ENCODE results near the gene EDC3. TPM values are rescaled to one million over a fixed set of nuclear protein-coding genes. Genes with fewer than 3 reads are reported as not detected.

Gene EDC3
- total RNA-seq, 2 donors from 2014 or later, result 8.0 to 8.3 TPM

DNA sequence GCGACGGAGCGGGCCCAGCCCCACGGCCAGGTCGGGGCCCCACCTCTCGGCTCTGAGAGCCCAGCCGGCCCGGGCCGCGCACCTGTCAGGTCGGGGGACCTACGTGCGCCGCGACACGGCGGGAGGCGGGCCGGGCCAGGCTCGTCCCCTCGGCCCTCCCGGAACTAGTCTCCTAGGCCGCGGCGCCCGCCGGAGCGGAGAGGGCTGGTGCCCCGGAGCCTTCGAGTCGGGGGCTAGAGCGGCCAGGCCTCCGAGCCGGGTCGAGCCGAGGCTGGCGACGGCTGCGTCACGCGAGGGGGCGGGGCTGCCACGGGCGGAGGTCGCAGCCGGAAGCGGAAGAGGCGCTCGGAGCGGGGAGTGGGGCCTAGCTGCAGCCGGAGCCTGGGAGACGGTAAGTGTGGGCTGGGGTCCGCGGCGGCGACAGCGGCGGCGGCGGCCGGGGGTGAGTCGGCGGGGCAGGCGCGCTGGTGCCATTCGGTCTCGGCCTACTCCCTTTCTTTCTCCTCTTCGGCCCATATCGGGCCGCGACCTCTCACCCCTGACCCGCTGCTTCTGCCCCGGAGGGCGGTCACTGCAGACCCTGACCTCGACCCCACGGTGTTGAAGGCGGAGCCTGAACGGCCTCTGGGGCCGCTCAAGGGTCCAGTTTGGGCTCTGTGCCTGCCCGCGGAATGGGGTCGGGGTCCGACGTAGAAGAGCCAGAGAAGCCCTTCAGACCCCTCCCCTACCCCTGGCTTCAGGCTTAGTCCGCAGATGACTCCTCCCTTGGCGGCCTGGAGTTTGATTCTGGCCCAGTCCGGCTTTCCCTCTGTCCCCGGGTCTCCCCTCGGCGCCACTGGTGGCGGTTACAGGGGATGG is 80.1 kb downstream of the EDC3 start, which contains the start of gene CLK3:
Gene CLK3 (plus strand): TSS at position 329 of the 858 bp plus-strand sequence. CDS start 3,361 bp downstream, outside the sequence.
- H3K4me3 ChIP-seq, result peak within 1 kb of the TSS; percentile 95 to 96
- DNase-seq (ENCODE audit: low spot score), result peak; percentile 94
- peaks cover 0 to 56% of the 10 kb centered on the region in 2 donors for H3K4me1 ChIP-seq
- H3K36me3 ChIP-seq, result peaks cover 20% of the 10 kb centered on the region
- H3K9me3 ChIP-seq, result no peaks in the 10 kb centered on the region
- TF ChIP-seq CTCF (IDR thresholded peaks at IDR 0.05), result no peak
- no peaks in the 10 kb centered on the region for H3K27me3 ChIP-seq
- H3K27ac ChIP-seq, result peak within 1 kb of the TSS; percentile 95 to 96

DNA sequence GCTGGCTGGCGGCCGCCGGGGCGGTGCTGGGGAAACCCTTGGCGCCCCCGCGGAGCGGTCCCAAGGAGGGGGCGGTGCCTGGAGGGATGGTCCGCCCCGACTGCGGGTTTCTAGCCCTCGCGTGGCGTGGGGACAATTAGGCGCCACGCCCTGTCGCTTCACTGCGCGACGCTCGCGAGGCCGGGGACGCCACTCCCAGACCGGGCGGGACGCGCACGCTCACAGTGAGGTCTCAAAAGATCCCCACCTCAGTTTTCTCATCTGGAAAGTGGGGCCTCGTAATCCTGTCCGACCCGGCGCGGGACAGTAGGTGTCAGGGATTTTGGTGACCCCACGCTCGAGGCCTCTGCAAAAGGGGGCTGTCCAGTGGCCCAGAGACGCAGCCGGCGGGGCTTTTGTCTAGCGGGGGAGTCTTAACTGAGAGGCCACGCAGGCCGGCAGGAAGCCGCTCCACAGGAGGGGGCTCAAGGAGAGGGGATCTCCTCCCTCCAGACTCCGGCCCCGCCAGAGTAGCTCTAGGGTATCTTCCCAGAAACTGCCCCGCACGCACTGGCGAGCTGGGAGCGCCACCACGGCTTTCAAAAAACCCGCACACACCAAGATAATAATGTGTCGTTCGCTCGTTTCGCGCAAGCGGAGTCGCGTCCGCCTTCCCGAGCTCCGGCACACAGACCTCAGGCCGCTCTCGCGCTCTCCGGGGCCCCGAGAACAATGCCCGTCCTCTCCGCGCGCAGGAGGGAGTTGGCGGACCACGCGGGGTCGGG is 80.9 kb downstream of the EDC3 start:
- Histone ChIP-seq H3K4me3 (peak overlapping the region; percentile 95 to 96), H3K27ac (peak overlapping the region; percentile 95 to 96), H3K9me3 (no peaks in the 10 kb centered on the region), H3K27me3 (no peaks in the 10 kb centered on the region), H3K36me3 (peaks cover 12% of the 10 kb centered on the region), H3K4me1 (peaks cover 0 to 57% of the 10 kb centered on the region in 2 donors)
- peak; percentile 82 for DNase-seq (ENCODE audit: low spot score)
- TF ChIP-seq CTCF (IDR thresholded peaks at IDR 0.05), result no peak

DNA sequence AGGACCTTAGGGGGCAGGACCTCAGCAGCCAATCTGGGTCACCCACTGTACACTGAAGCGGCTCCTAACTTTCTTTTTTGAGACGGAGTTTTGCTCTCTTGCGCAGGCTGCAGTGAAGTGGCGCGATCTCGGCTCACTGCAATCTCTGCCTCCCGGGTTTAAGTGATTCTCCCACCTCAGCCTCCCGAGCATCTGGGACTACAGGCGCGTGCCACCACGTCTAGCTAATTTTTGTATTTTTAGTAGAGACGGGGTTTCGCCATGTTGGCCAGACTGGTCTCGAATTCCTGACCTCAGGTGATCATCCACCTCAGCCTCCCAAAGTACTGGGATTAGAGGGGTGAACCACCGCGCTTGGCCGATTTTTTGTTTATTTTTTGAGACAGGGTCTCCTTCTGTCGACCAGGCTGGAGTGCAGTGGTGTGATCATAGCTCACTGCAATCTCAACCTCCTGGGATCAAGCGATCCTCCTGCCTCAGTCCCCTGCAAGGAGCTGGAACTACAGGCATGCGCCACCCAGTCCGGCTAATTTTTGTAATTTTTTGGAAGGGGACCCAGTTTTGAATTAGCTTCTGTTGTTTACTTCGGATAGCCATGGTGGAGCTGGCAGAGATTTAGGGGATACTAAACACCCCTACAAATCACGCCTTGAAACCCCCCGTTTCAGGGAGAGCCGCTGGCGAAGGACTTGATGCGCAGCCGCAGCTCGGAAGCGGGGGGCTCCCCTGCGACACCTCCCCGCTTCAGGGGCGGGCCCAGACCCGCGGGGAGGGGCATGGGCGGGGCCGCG is 81.7 kb downstream of the EDC3 start:
- Histone ChIP-seq H3K27me3 (no peaks in the 10 kb centered on the region), H3K27ac (peak overlapping the region; percentile 95 to 96), H3K4me1 (peaks cover 0 to 53% of the 10 kb centered on the region in 2 donors), H3K36me3 (peaks cover 4% of the 10 kb centered on the region), H3K4me3 (peak overlapping the region; percentile 95 to 96), H3K9me3 (no peaks in the 10 kb centered on the region)
- no peak for DNase-seq (ENCODE audit: low spot score)
- no peak for TF ChIP-seq CTCF (IDR thresholded peaks at IDR 0.05)

DNA sequence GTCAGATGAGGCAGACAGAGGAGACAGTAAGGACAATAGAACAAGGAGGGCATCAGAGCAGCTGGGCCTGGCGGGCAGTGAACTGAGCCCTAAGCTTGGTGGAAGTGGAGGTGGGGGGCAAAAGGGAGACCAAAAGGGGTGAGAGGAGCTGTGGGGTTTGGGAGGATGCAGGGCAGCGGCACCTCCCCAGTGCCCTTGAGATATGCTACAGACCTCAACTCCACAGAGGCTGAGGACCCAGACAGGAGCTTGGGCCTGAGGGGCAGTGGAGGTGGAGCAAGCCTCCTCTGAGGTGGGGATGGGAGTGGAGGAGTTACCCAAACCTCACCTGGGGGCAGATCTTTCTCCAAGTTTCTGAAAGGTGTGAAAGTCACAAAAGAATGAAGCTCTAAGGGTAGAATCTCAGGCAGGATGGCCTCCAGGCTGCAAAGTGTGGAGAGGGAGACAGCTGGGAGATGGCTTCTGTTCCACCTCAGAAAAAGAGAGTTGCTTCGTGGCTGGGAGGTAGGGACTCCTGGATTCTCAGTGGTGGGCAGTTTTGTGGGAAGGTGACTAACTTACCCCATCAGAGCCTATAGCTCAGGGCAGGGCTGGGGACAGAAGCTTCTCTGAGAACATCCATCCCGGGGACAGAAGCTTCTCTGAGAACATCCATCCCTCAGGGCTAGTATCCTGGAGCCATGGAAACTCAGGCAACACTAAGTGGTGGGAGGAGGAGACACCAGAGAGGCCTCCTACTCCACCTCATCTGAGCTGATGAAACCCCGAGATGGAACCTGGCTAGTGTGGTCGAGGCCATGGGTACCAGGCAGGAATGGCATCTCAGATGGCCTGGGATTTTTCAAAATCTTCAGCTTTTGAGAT is 82.5 kb downstream of the EDC3 start:
- TF ChIP-seq CTCF (IDR thresholded peaks at IDR 0.05), result no peak
- no peak overlapping the region for H3K4me3 ChIP-seq
- DNase-seq (ENCODE audit: low spot score), result no peak
- no peaks in the 10 kb centered on the region for H3K27me3 ChIP-seq
- H3K4me1 ChIP-seq, result peaks cover 0 to 44% of the 10 kb centered on the region in 2 donors
- H3K36me3 ChIP-seq, result no peaks in the 10 kb centered on the region
- no peaks in the 10 kb centered on the region for H3K9me3 ChIP-seq
- H3K27ac ChIP-seq, result no peak overlapping the region

DNA sequence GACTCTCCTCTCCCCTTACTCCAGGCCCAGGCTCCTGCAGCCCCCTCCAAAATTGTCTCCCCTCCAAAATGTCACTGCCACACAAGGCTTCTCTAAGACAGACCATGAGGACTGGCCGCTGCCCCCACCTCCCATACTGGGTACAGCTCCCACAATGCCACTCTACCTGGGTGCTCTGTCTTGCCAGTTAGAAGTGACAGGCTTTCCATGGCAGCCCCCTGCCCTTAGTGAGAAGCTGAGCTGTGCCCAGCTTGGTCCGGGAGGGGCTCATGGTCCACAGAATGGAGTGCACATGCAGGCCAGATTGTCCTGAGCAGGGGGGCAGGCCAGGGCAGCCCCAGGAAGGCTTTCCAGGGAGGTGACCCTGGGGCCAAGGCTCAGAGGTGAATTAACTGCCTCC is 83.1 kb downstream of the EDC3 start:
- H3K4me1 ChIP-seq, result peaks cover 0 to 38% of the 10 kb centered on the region in 2 donors
- H3K4me3 ChIP-seq, result no peak overlapping the region
- H3K27me3 ChIP-seq, result no peaks in the 10 kb centered on the region
- H3K27ac ChIP-seq, result no peak overlapping the region
- no peaks in the 10 kb centered on the region for H3K36me3 ChIP-seq
- DNase-seq (ENCODE audit: low spot score), result no peak
- H3K9me3 ChIP-seq, result no peaks in the 10 kb centered on the region
- no peak for TF ChIP-seq CTCF (IDR thresholded peaks at IDR 0.05)

Data from right atrium auricular region (tissue), 2 donors.